Neural cell (in vitro differentiated cells): ENCODE results near the gene KRT9. TPM values are rescaled to one million over a fixed set of nuclear protein-coding genes. Genes with fewer than 3 reads are reported as not detected.

Experiments
- H2AFZ ChIP-seq: fragments of 200-600, 300-800 bp; sonication (generic), shearing (Covaris generic); 2 replicates; pipeline ENCODE4 v1.6.0; 2014; ENCODE audit warnings: low read depth, mild to moderate bottlenecking, antibody characterized with exemption, low read length, moderate library complexity
- H3F3A ChIP-seq: fragments of 200-600 bp; shearing (Covaris generic); 2 replicates; pipeline ENCODE4 v1.6.1; 2016; ENCODE audit warnings: mild to moderate bottlenecking, moderate library complexity, mixed read lengths, antibody characterized with exemption, low read length; ENCODE audit not compliant: insufficient read depth, poor library complexity, severe bottlenecking
- H3K27ac ChIP-seq: fragments of 200-600, 300-800 bp; sonication (generic), shearing (Covaris generic); 2 replicates; pipeline ENCODE4 v1.5.1; 2014; ENCODE audit warnings: mild to moderate bottlenecking, low read length, moderate library complexity
- H3K27me3 ChIP-seq: fragments of 300-800, 200-600 bp; sonication (generic), shearing (Covaris generic); 2 replicates; pipeline ENCODE4 v1.6.0; 2014; ENCODE audit warnings: mild to moderate bottlenecking, low read depth, low read length, moderate library complexity; ENCODE audit not compliant: insufficient read depth
- H3K36me3 ChIP-seq: fragments of 300-800, 200-600 bp; sonication (generic), shearing (Covaris generic); 2 replicates; pipeline ENCODE4 v1.5.1; 2014; ENCODE audit warnings: mild to moderate bottlenecking, antibody characterized with exemption, low read length, moderate library complexity; ENCODE audit not compliant: insufficient read depth
- H3K4me2 ChIP-seq: fragments of 300-800, 200-600 bp; sonication (generic), shearing (Covaris generic); 2 replicates; pipeline ENCODE4 v1.6.0; 2014; ENCODE audit warnings: mild to moderate bottlenecking, low read length
- H3K4me3 ChIP-seq: fragments of 300-800, 200-600 bp; sonication (generic), shearing (Covaris generic); 2 replicates; pipeline ENCODE4 v1.5.1; 2014; ENCODE audit warnings: mild to moderate bottlenecking, low read length, moderate library complexity
- H3K79me2 ChIP-seq: fragments of 200-600 bp; shearing (Covaris generic); replicated peaks from 2 replicates; pipeline ENCODE4 v1.6.0; 2014; ENCODE audit warnings: mild to moderate bottlenecking, low read length, moderate library complexity; ENCODE audit not compliant: insufficient read depth
- H3K9ac ChIP-seq: fragments of 300-800, 200-600 bp; sonication (generic), shearing (Covaris generic); 2 replicates; pipeline ENCODE4 v1.6.1; 2016; ENCODE audit warnings: mild to moderate bottlenecking, low read length, mixed read lengths
- H3K9me2 ChIP-seq: fragments of 200-600 bp; shearing (Covaris generic); 2 replicates; pipeline ENCODE4 v1.6.1; 2016; ENCODE audit warnings: mild to moderate bottlenecking, low read length, mixed read lengths; ENCODE audit not compliant: insufficient read depth
- H3K9me3 ChIP-seq: fragments of 200-600, 300-800 bp; sonication (generic), shearing (Covaris generic); 2 replicates; pipeline ENCODE4 v1.6.1; 2016; ENCODE audit warnings: mild to moderate bottlenecking, mixed run types, low read length, moderate library complexity, mixed read lengths
- H4K20me1 ChIP-seq: fragments of 200-600 bp; shearing (Covaris generic); 2 replicates; pipeline ENCODE4 v1.6.1; 2016; ENCODE audit warnings: mild to moderate bottlenecking, mixed run types; ENCODE audit not compliant: insufficient read depth
- EP300 ChIP-seq: fragments of 450-650 bp; conservative IDR thresholded peaks from 2 replicates; pipeline ENCODE4 v1.6.1; 2014; ENCODE audit warnings: antibody characterized with exemption, mild to moderate bottlenecking, moderate library complexity; ENCODE audit not compliant: poor library complexity, severe bottlenecking
- EZH2 ChIP-seq: fragments of 200-600, 300-800 bp; shearing (Covaris generic), sonication (generic); IDR thresholded peaks from 2 replicates; pipeline ENCODE4 v1.6.1; 2014; ENCODE audit warnings: antibody characterized with exemption, low read length, borderline replicate concordance, mild to moderate bottlenecking; ENCODE audit not compliant: insufficient read depth, poor library complexity, severe bottlenecking
- MXI1 ChIP-seq: fragments of 450-650 bp; conservative IDR thresholded peaks from 2 replicates; pipeline ENCODE4 v1.6.1; 2014; ENCODE audit warnings: antibody characterized with exemption, mild to moderate bottlenecking; ENCODE audit not compliant: poor library complexity, severe bottlenecking
- POLR2AphosphoS5 ChIP-seq: IDR thresholded peaks from 2 replicates; pipeline ENCODE4 v1.6.1; 2012
- RAD21 ChIP-seq: fragments of 450-650 bp; conservative IDR thresholded peaks from 2 replicates; pipeline ENCODE4 v1.6.1; 2014; ENCODE audit warnings: antibody characterized with exemption, mild to moderate bottlenecking, moderate library complexity
- SMC3 ChIP-seq: fragments of 450-650 bp; conservative IDR thresholded peaks from 2 replicates; pipeline ENCODE4 v1.6.1; 2014; ENCODE audit warnings: antibody characterized with exemption, mild to moderate bottlenecking, moderate library complexity; ENCODE audit not compliant: poor library complexity
- TAF1 ChIP-seq: IDR thresholded peaks from 2 replicates; pipeline ENCODE4 v1.6.1; 2012; ENCODE audit warnings: low read depth
- polyA plus RNA-seq: library from polyadenylated mRNA; depleted of rRNA; stranded (reverse); fragments of >200 nt; gene quantifications from 2 replicates; pipeline ENCODE4 v1.2.3, GENCODE V29; 2014
- TF ChIP-seq, protein P1 (sequence below): fragments of 450-650 bp; IDR thresholded peaks from 2 replicates; pipeline ENCODE4 v1.5.1; 2014; ENCODE audit warnings: antibody characterized with exemption, mild to moderate bottlenecking, moderate library complexity; ENCODE audit not compliant: poor library complexity, severe bottlenecking

The KRT9 gene
- polyA plus RNA-seq, 1 donor from 2014 or later = not detected

DNA sequence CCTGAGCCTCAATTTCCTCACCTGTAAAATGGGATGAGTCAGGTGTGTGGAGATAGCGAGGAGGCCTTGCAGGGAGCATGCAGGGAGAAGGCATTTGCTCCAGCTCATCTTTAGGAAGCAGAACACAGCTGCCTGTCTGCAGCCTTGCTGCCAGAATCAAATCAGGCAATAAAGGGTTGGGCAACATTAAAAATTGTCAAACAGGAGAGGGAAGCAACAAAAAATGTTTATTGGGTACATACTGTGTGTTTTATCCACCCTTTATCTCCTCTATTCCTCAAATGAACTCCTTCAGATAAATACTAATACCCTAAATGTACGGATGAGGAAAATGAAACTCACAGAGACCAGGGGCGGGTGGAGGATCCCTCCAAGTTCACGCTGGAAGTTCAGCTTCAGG is 28.5 kb upstream of the KRT9 start:
- no peak overlapping the region for H2AFZ ChIP-seq
- H3K4me2 ChIP-seq = no peak overlapping the region
- no peak overlapping the region for H3K27ac ChIP-seq
- no peaks in the 10 kb centered on the region for H3F3A ChIP-seq
- no peaks in the 10 kb centered on the region for H3K9me2 ChIP-seq
- H3K79me2 ChIP-seq = no peaks in the 10 kb centered on the region
- H3K9me3 ChIP-seq = no peaks in the 10 kb centered on the region
- TF ChIP-seq, protein P1, sequence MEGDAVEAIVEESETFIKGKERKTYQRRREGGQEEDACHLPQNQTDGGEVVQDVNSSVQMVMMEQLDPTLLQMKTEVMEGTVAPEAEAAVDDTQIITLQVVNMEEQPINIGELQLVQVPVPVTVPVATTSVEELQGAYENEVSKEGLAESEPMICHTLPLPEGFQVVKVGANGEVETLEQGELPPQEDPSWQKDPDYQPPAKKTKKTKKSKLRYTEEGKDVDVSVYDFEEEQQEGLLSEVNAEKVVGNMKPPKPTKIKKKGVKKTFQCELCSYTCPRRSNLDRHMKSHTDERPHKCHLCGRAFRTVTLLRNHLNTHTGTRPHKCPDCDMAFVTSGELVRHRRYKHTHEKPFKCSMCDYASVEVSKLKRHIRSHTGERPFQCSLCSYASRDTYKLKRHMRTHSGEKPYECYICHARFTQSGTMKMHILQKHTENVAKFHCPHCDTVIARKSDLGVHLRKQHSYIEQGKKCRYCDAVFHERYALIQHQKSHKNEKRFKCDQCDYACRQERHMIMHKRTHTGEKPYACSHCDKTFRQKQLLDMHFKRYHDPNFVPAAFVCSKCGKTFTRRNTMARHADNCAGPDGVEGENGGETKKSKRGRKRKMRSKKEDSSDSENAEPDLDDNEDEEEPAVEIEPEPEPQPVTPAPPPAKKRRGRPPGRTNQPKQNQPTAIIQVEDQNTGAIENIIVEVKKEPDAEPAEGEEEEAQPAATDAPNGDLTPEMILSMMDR = no peak
- TF ChIP-seq RAD21 = no peak
- TF ChIP-seq EZH2 = no peak
- no peak overlapping the region for H3K9ac ChIP-seq
- H3K36me3 ChIP-seq = no peaks in the 10 kb centered on the region
- no peak overlapping the region for H3K4me3 ChIP-seq
- H3K27me3 ChIP-seq = no peaks in the 10 kb centered on the region
- H4K20me1 ChIP-seq = no peaks in the 10 kb centered on the region

DNA sequence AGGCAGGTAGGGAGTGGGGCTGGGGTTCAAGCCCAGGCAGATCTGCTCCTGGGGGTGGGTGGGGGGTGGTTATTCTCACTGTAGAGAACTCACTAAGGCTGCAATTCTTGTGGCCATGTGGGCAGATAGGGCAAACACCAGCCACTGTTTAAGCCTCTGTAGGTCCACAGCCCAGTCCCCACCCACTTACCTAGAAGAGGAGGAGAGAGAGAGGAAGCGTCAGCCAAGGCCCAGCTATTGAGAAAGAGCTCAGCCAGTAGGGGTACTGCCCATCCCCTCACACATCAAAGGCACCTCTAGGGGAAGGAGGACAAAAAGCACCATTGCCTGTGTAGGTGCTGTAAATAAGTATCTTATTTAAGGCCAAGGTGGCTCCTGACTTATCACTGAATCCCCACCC is 27.8 kb upstream of the KRT9 start:
- TF ChIP-seq SMC3 (no peak), TAF1 (no peak), POLR2AphosphoS5 (no peak)
- TF ChIP-seq, protein P1 = no peak
- H3K27ac ChIP-seq = no peak overlapping the region
- H2AFZ ChIP-seq = no peak overlapping the region
- no peaks in the 10 kb centered on the region for H3K36me3 ChIP-seq
- H3K4me3 ChIP-seq = no peak overlapping the region
- no peaks in the 10 kb centered on the region for H3K79me2 ChIP-seq
- no peaks in the 10 kb centered on the region for H3K9me2 ChIP-seq
- H3K4me2 ChIP-seq = no peak overlapping the region
- no peak overlapping the region for H3K9ac ChIP-seq
- no peaks in the 10 kb centered on the region for H3K9me3 ChIP-seq
- no peaks in the 10 kb centered on the region for H3F3A ChIP-seq
- H4K20me1 ChIP-seq = no peaks in the 10 kb centered on the region
- H3K27me3 ChIP-seq = no peaks in the 10 kb centered on the region

DNA sequence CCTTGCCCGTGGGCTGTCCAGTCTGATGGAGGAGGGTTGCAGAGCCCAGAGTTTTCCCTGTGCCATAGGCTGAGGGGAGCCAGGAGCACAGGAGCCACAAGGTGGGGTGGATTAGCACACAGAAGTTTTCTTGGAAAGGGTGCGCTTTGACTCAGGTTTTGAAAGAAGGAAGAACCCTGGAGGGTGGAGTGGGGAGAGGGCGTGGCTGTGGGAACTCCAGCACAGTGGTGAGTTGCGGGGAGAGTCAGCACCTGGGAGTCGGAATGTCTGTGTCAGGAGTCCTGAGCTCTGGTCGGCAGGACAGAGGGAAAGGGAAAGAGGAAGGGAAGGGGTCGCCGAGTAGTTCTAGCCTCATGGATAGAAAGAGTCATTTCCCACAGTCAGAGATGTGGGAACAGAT is 23.7 kb upstream of the KRT9 start:
- Histone ChIP-seq H2AFZ (no peak overlapping the region), H3K79me2 (no peaks in the 10 kb centered on the region), H3K9me3 (no peaks in the 10 kb centered on the region), H3K4me3 (no peak overlapping the region), H3K9ac (no peak overlapping the region), H3K36me3 (no peaks in the 10 kb centered on the region), H4K20me1 (no peaks in the 10 kb centered on the region), H3K27ac (no peak overlapping the region), H3K27me3 (no peaks in the 10 kb centered on the region), H3K9me2 (no peaks in the 10 kb centered on the region), H3K4me2 (no peak overlapping the region), H3F3A (no peaks in the 10 kb centered on the region)
- TF ChIP-seq SMC3 (no peak), EP300 (no peak), MXI1 (no peak)
